GM19455 (cell line): ENCODE results near the gene EFTUD2.
A peak's percentile ranks its signal among the peaks of the same experiment; 100 is the strongest.
"Not testable (repeated sequence)": the region's sequence is repeated elsewhere in the genome, so short reads cannot be mapped to it uniquely, and the experiment has no call there.

Experiments
- ATAC-seq: cut with Tn5 transposase; IDR thresholded peaks from one replicate; pipeline ENCODE4 v1.9.1; 2021; ENCODE audit not compliant: unreplicated experiment

The EFTUD2 gene

GRCh38 chr17:44899074-44899782 is at the start of gene EFTUD2:
TSS of gene EFTUD2 (minus strand) at chr17:44899445. CDS start at chr17:44894521, 4,924 bp downstream.
- ATAC-seq = peak; percentile 83

- no peak for ATAC-seq
Observed at GRCh38 chr17:44948315-44948795, 49.1 kb upstream of the EFTUD2 start.

- peak; percentile 92 for ATAC-seq
Observed at GRCh38 chr17:44947461-44948314, 48.4 kb upstream of the EFTUD2 start, which contains the start of gene KIF18B. TSS of gene KIF18B (minus strand) at chr17:44947773. CDS start at chr17:44936344, 11,429 bp downstream.

GRCh38 chr17:44945652-44946051 is 46.4 kb upstream of the EFTUD2 start:
- ATAC-seq = not testable (repeated sequence)

- ATAC-seq = no peak
Observed at GRCh38 chr17:44942456-44942855, 43.2 kb upstream of the EFTUD2 start.

- no peak for ATAC-seq
Observed at GRCh38 chr17:44941712-44942331, 42.6 kb upstream of the EFTUD2 start.

- ATAC-seq = no peak
Observed at GRCh38 chr17:44940768-44941167, 41.5 kb upstream of the EFTUD2 start.

GRCh38 chr17:44940317-44940716 is 41.1 kb upstream of the EFTUD2 start:
- no peak for ATAC-seq

- no peak for ATAC-seq
Observed at GRCh38 chr17:44935116-44935515, 35.9 kb upstream of the EFTUD2 start.

- ATAC-seq = no peak
Observed at GRCh38 chr17:44934745-44935105, 35.5 kb upstream of the EFTUD2 start.

- ATAC-seq = no peak
Observed at GRCh38 chr17:44933824-44934744, 34.8 kb upstream of the EFTUD2 start.

GRCh38 chr17:44932787-44933097 is 33.5 kb upstream of the EFTUD2 start:
- ATAC-seq = no peak

GRCh38 chr17:44932096-44932786 is 33.0 kb upstream of the EFTUD2 start:
- ATAC-seq = no peak

GRCh38 chr17:44931376-44931775 is 32.1 kb upstream of the EFTUD2 start:
- ATAC-seq = no peak

GRCh38 chr17:44930667-44931066 is 31.4 kb upstream of the EFTUD2 start:
- no peak for ATAC-seq

- no peak for ATAC-seq
Observed at GRCh38 chr17:44928950-44929720, 29.9 kb upstream of the EFTUD2 start.

- no peak for ATAC-seq
Observed at GRCh38 chr17:44928136-44928535, 28.9 kb upstream of the EFTUD2 start.

GRCh38 chr17:44927696-44928095 is 28.5 kb upstream of the EFTUD2 start:
- ATAC-seq = no peak

- no peak for ATAC-seq
Observed at GRCh38 chr17:44926821-44927525, 27.7 kb upstream of the EFTUD2 start.
